B cell (primary cell): ENCODE results near the gene CARNS1. TPM values are rescaled to one million over a fixed set of nuclear protein-coding genes. Genes with fewer than 3 reads are reported as not detected.

ENCODE experiments used
- ATAC-seq: fragments of 200-7000 bp; cut with Tn5 transposase; one replicate; pipeline ENCODE4 v1.10.0; 2021; ENCODE audit warnings: low read depth, mild to moderate bottlenecking, moderate number of reproducible peaks, moderate library complexity
- CTCF ChIA-PET: fragments of 350-600 bp; sonication (Branson Sonifier 250); formaldehyde crosslinking; loops from one replicate; lab custom pipeline; 2021; ENCODE audit warnings: antibody characterized with exemption, inconsistent platforms; lab: Charles Lee
- POLR2A ChIA-PET: fragments of 350-600 bp; sonication (Branson Sonifier 250); formaldehyde crosslinking; loops from one replicate; lab custom pipeline; 2021; ENCODE audit warnings: antibody characterized with exemption; lab: Charles Lee
- DNase-seq: peaks from one replicate; pipeline ENCODE4 v3.0.0; 2013
- H2AFZ ChIP-seq: 2 replicates; pipeline ENCODE4 v1.6.1; 2012; ENCODE audit warnings: mild to moderate bottlenecking, low read depth, low read length; ENCODE audit not compliant: insufficient read depth, poor library complexity, severe bottlenecking
- H3K27ac ChIP-seq, 2 donors: 1 replicate in 1 of 2; 2 replicates in 1 of 2; pipeline ENCODE4 v1.5.1; 2012 to 2013; ENCODE audit warnings: low read length in 2 of 2, mild to moderate bottlenecking in 2 of 2, moderate library complexity in 1 of 2
- H3K27me3 ChIP-seq, 4 experiments: fragments of 200-600 bp in 1 of 4; sonication (generic) in 1 of 4; replicated peaks in 1 of 4; 1 replicate in 2 of 4; 2 replicates in 2 of 4; pipeline versions ENCODE4 v1.6.1 to v1.7.0; 2013 to 2016; ENCODE audit warnings: low read length in 3 of 4, mild to moderate bottlenecking in 2 of 4, mixed read lengths in 1 of 4, moderate library complexity in 1 of 4; ENCODE audit not compliant: insufficient read depth in 4 of 4, control insufficient read depth in 3 of 4; ENCODE audit errors: control extremely low read depth in 1 of 4
- H3K36me3 ChIP-seq, 2 experiments: replicated peaks in 1 of 2; 1 replicate in 1 of 2; 2 replicates in 1 of 2; pipeline versions ENCODE4 v1.6.1 to v1.7.1; 2013; ENCODE audit warnings: low read length in 1 of 2; ENCODE audit not compliant: insufficient read depth in 2 of 2, control insufficient read depth in 1 of 2; ENCODE audit errors: control extremely low read depth in 1 of 2, extremely low read depth in 1 of 2
- H3K4me1 ChIP-seq, 2 donors: fragments of 200-600 bp in 1 of 2; sonication (generic) in 1 of 2; 1 replicate in 1 of 2; 2 replicates in 1 of 2; pipeline versions ENCODE4 v1.5.1 to v1.6.1; 2013 to 2017; ENCODE audit warnings: low read length in 2 of 2; ENCODE audit not compliant: control insufficient read depth in 2 of 2, insufficient read depth in 2 of 2
- H3K4me2 ChIP-seq: replicated peaks from 2 replicates; pipeline ENCODE3; 2012; ENCODE audit warnings: mild to moderate bottlenecking, low read depth, low read length; ENCODE audit not compliant: poor library complexity, severe bottlenecking
- H3K4me3 ChIP-seq, 5 experiments: fragments of 200-600 bp in 1 of 5; sonication (generic) in 1 of 5; 1 replicate in 3 of 5; 2 replicates in 2 of 5; pipeline versions ENCODE4 v1.5.1 to v1.7.0; 2011 to 2016; ENCODE audit warnings: low read length in 4 of 5, mild to moderate bottlenecking in 4 of 5, low read depth in 2 of 5, control low read depth in 1 of 5, moderate library complexity in 1 of 5; ENCODE audit not compliant: insufficient read depth in 1 of 5; ENCODE audit errors: control extremely low read depth in 1 of 5, extremely low read depth in 1 of 5
- H3K79me2 ChIP-seq: fragments of 200-600 bp; sonication (generic); one replicate; pipeline ENCODE4 v1.6.0; 2016; ENCODE audit warnings: low read length; ENCODE audit not compliant: control insufficient read depth, insufficient read depth
- H3K9ac ChIP-seq: fragments of 200-600 bp; sonication (generic); 2 replicates; pipeline ENCODE4 v1.6.1; 2017; ENCODE audit warnings: mild to moderate bottlenecking, low read length, moderate library complexity
- H3K9me3 ChIP-seq, 3 donors: one replicate each; pipeline versions ENCODE4 v1.6.1 to v1.7.1; 2013; ENCODE audit warnings: low read length in 2 of 3; ENCODE audit not compliant: control insufficient read depth in 2 of 3, insufficient read depth in 1 of 3; ENCODE audit errors: control extremely low read depth in 1 of 3
- H4K20me1 ChIP-seq: 2 replicates; pipeline ENCODE4 v1.6.0; 2012; ENCODE audit warnings: mild to moderate bottlenecking, low read length; ENCODE audit not compliant: insufficient read depth, control insufficient read depth, poor library complexity, severe bottlenecking
- H3K27ac Mint-ChIP-seq: one replicate; pipeline ENCODE4 v1.8.0; 2021; ENCODE audit warnings: mixed read lengths
- H3K27me3 Mint-ChIP-seq: one replicate; pipeline ENCODE4 v1.8.0; 2021; ENCODE audit warnings: mixed read lengths
- H3K4me1 Mint-ChIP-seq: one replicate; pipeline ENCODE4 v1.8.0; 2021; ENCODE audit warnings: mixed read lengths
- H3K4me3 Mint-ChIP-seq: one replicate; pipeline ENCODE4 v1.8.0; 2021; ENCODE audit warnings: mixed read lengths
- H3K9me3 Mint-ChIP-seq: one replicate; pipeline ENCODE4 v1.8.0; 2022; ENCODE audit warnings: mixed read lengths; ENCODE audit not compliant: insufficient read depth
- EZH2 ChIP-seq: IDR thresholded peaks from 2 replicates; pipeline ENCODE4 v1.6.1; 2012; ENCODE audit warnings: borderline replicate concordance, low read depth, mild to moderate bottlenecking, moderate library complexity, low read length; ENCODE audit not compliant: insufficient read depth, poor library complexity, severe bottlenecking
- WGBS: methylation state at CpG from one replicate; pipeline ENCODE4 v1.1.5; 2013; ENCODE audit warnings: missing lambda C conversion rate; ENCODE audit not compliant: insufficient coverage; 5-methylcytosine and 5-hydroxymethylcytosine counted together
- intact Hi-C: fragments of 100-400 bp; cut with micrococcal nuclease; formaldehyde crosslinking; loops from one replicate; pipeline ENCODE4 v1.10.0; 2022
- polyA plus RNA-seq: library from polyadenylated mRNA; depleted of rRNA; stranded (reverse); fragments of >200 nt; gene quantifications from 2 replicates; pipeline ENCODE4 v1.2.3, GENCODE V29; 2012
- total RNA-seq, 2 donors: library from RNA; stranded (reverse); fragments of 120-200 nt in 1 of 2; gene quantifications; 1 replicate in 1 of 2; 2 replicates in 1 of 2; pipeline versions ENCODE4 v1.2.3 to v1.2.4, GENCODE V29; 2013 to 2022
- TF ChIP-seq, protein P1 (sequence below): fragments of 200-600 bp; IDR thresholded peaks from one replicate; pipeline ENCODE4 v1.8.0; 2022; ENCODE audit warnings: antibody characterized with exemption, mild to moderate bottlenecking

CARNS1 gene
- total and polyA plus RNA-seq, 2 donors (not counting 1 experiment from before 2014, with no cell fraction given), result 24.1 to 41.1 TPM

DNA sequence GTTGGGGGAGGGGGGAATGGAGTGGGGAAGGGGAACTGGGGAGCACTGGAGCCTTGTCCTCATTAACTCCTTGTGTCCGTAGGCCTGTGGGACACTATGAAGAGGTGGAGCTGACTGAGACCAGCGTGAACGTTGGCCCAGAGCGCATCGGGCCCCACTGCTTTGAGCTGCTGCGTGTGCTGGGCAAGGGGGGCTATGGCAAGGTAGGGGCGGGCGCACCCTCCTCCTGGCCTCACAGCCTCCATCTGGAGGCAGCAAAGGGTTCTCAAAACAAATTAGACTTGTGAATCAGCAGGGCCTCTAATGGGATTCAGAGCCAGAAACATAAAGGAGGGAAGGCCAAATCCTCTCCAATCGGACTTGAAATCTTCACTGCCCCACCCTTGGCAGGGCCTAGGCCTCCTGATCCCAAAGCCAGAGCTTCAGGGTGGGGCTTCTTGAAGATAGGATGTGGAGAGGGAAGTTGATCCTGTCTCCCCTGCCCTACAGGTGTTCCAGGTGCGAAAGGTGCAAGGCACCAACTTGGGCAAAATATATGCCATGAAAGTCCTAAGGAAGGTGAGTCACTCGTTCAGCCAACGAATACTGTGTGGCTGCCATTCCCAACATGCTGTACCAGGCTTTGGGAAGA lies 13.7 kb downstream of the CARNS1 start:
- peaks cover 63% of the 10 kb centered on the region for H3K79me2 ChIP-seq
- 59% methylated on average over 11 of the region's 12 CpGs for WGBS
- intact Hi-C loops, result no loop called here
- Mint-ChIP-seq H3K4me3 (peak overlapping the region; percentile 99), H3K9me3 (no peaks in the 10 kb centered on the region), H3K27me3 (no peaks in the 10 kb centered on the region), H3K4me1 (peaks cover 50% of the 10 kb centered on the region), H3K27ac (peak overlapping the region; percentile 96)
- no peaks in the 10 kb centered on the region for H3K9me3 ChIP-seq
- no peaks in the 10 kb centered on the region for H3K27me3 ChIP-seq
- peak overlapping the region; percentile 70 to 92 for H3K27ac ChIP-seq
- ChIA-PET POLR2A (interaction anchor here (0.6 to 8.3 kb wide), 16 partner anchors 8 to 77 kb away, joined by 3 to 72 read pairs (median 5); partner anchors contain the start of genes POLD4, PPP1CA, PTPRCAP and RAD9A), CTCF (interaction anchor here (0.5 to 4.4 kb wide), 8 partner anchors 8 to 109 kb away, joined by 3 to 17 read pairs (median 4); partner anchors contain the start of genes AIP, PPP1CA and PTPRCAP)
- H4K20me1 ChIP-seq, result peaks cover 56% of the 10 kb centered on the region
- ATAC-seq, result no peak
- H3K4me3 ChIP-seq, result peak overlapping the region; percentile 82 to 95 (median 91)
- peak overlapping the region; percentile 92 for H3K4me2 ChIP-seq
- H2AFZ ChIP-seq, result peak overlapping the region; percentile 90
- peaks cover 0 to 35% of the 10 kb centered on the region in 2 experiments for H3K36me3 ChIP-seq
- H3K4me1 ChIP-seq, result peaks cover 22 to 55% of the 10 kb centered on the region in 2 donors
- DNase-seq, result no peak
- TF ChIP-seq EZH2, result no peak
- TF ChIP-seq, protein P1, sequence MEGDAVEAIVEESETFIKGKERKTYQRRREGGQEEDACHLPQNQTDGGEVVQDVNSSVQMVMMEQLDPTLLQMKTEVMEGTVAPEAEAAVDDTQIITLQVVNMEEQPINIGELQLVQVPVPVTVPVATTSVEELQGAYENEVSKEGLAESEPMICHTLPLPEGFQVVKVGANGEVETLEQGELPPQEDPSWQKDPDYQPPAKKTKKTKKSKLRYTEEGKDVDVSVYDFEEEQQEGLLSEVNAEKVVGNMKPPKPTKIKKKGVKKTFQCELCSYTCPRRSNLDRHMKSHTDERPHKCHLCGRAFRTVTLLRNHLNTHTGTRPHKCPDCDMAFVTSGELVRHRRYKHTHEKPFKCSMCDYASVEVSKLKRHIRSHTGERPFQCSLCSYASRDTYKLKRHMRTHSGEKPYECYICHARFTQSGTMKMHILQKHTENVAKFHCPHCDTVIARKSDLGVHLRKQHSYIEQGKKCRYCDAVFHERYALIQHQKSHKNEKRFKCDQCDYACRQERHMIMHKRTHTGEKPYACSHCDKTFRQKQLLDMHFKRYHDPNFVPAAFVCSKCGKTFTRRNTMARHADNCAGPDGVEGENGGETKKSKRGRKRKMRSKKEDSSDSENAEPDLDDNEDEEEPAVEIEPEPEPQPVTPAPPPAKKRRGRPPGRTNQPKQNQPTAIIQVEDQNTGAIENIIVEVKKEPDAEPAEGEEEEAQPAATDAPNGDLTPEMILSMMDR, result no peak
- H3K9ac ChIP-seq, result peak overlapping the region; percentile 89

DNA sequence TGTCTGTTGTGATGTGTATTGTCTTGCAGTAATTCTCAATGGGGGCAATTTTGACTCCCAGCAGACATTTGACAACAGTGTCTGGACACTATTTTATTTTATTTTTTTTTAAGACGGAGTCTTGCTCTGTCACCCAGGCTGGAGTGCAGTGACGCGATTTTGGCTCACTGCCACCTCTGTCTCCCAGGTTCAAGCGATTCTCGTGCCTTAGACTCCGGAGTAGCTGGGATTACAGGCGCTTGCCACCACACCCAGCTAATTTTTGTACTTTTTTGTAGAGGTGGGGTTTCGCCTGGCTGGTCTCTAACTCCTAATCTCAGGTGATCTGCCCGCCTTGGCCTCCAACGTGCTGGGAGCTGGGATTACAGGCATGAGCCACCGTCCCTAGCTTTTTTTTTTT lies 14.2 kb downstream of the CARNS1 start:
- Mint-ChIP-seq H3K4me3 (peak overlapping the region; percentile 99), H3K27me3 (no peaks in the 10 kb centered on the region), H3K9me3 (no peaks in the 10 kb centered on the region), H3K4me1 (peaks cover 56% of the 10 kb centered on the region), H3K27ac (peak overlapping the region; percentile 53)
- peaks cover 62% of the 10 kb centered on the region for H4K20me1 ChIP-seq
- H3K79me2 ChIP-seq, result peaks cover 69% of the 10 kb centered on the region
- no peaks in the 10 kb centered on the region for H3K27me3 ChIP-seq
- DNase-seq (no peak), ATAC-seq (no peak)
- H2AFZ ChIP-seq, result no peak overlapping the region
- H3K9ac ChIP-seq, result no peak overlapping the region
- no peak overlapping the region for H3K27ac ChIP-seq
- H3K4me1 ChIP-seq, result peaks cover 28 to 61% of the 10 kb centered on the region in 2 donors
- TF ChIP-seq EZH2, result no peak
- TF ChIP-seq, protein P1, result no peak
- H3K9me3 ChIP-seq, result no peaks in the 10 kb centered on the region
- intact Hi-C loops, result no loop called here
- H3K36me3 ChIP-seq, result peaks cover 0 to 40% of the 10 kb centered on the region in 2 experiments
- H3K4me3 ChIP-seq, result no peak overlapping the region
- H3K4me2 ChIP-seq, result peak overlapping the region; percentile 92
- ChIA-PET CTCF (interaction anchor here (4.4 kb wide), 1 partner anchor 28 kb away, joined by 17 read pairs; the partner anchor contains the start of gene PPP1CA), POLR2A (interaction anchor here (0.7 to 8.3 kb wide), 9 partner anchors 11 to 85 kb away, joined by 3 to 72 read pairs (median 5); partner anchors contain the start of genes PPP1CA, TBC1D10C and TMEM134)
- 98% methylated on average over 8 of the region's 11 CpGs for WGBS
